A549 (cell line): ENCODE data around the gene IFITM5. TPM values are rescaled to one million over a fixed set of nuclear protein-coding genes. Genes with fewer than 3 reads are reported as not detected.

Experiments
- ATAC-seq, 2 experiments: fragments of 200-7000 bp in 1 of 2; fragments of >200 bp in 1 of 2; cut with Nextera tagmentation in 1 of 2; cut with Tn5 transposase in 1 of 2; 3 replicates each; pipeline versions ENCODE4 v1.8.0 to v1.9.1; 2018 to 2020; ENCODE audit warnings: mild to moderate bottlenecking in 1 of 2, moderate library complexity in 1 of 2
- CTCF ChIA-PET: fragments of 300-600 bp; sonication (Branson Sonifier 250); formaldehyde crosslinking; extraction: SDS; loops from one replicate; lab custom pipeline; 2021; ENCODE audit warnings: antibody characterized with exemption, inconsistent platforms; lab: Yijun Ruan, JAX
- POLR2A ChIA-PET: fragments of 350-600 bp; formaldehyde crosslinking; extraction: SDS; loops from one replicate; lab custom pipeline; 2021; ENCODE audit warnings: antibody characterized with exemption, inconsistent platforms; lab: Yijun Ruan, JAX
- DNase-seq, 2 experiments: peaks; one replicate each; pipeline versions ENCODE4 v3.0.0 to v3.0.0-alpha.2; 2011 to 2016; ENCODE audit warnings: low read depth in 1 of 2, low spot score in 1 of 2
- FAIRE-seq: peaks from 2 replicates; lab custom pipeline; 2011; peaks lifted over from hg19 to GRCh38; lab: Jason Lieb, UNC
- H3K27ac ChIP-seq, 2 experiments: fragments of >200 bp; sonication (Bioruptor Twin); formaldehyde crosslinking; 3 replicates each; pipeline ENCODE4 v1.5.1; 2016 to 2017
- H3K4me1 ChIP-seq: fragments of >200 bp; sonication (Bioruptor Twin); formaldehyde crosslinking; 3 replicates; pipeline ENCODE4 v1.6.1; 2016
- H3K4me2 ChIP-seq: fragments of >200 bp; sonication (Bioruptor Twin); formaldehyde crosslinking; 3 replicates; pipeline ENCODE4 v1.6.1; 2016
- H3K4me3 ChIP-seq: fragments of >200 bp; sonication (Bioruptor Twin); formaldehyde crosslinking; 3 replicates; pipeline ENCODE4 v1.5.1; 2016
- H3K9me3 ChIP-seq: fragments of >200 bp; sonication (Bioruptor Twin); formaldehyde crosslinking; 3 replicates; pipeline ENCODE4 v1.6.1; 2016
- CBX2 ChIP-seq: fragments of 200-600 bp; sonication (generic); IDR thresholded peaks from 2 replicates; pipeline ENCODE4 v1.6.1; 2016; ENCODE audit warnings: low read depth, mild to moderate bottlenecking, borderline replicate concordance
- CBX8 ChIP-seq: fragments of 200-600 bp; sonication (generic); IDR thresholded peaks from 2 replicates; pipeline ENCODE4 v1.6.1; 2016
- CEBPB ChIP-seq, 2 experiments: fragments of >200 bp in 1 of 2; sonication (Bioruptor Twin) in 1 of 2; formaldehyde crosslinking in 1 of 2; IDR thresholded peaks; 2 replicates each; pipeline ENCODE4 v1.6.1; 2012 to 2016
- CHD2 ChIP-seq: fragments of 150-350 bp; IDR thresholded peaks from 2 replicates; pipeline ENCODE4 v1.6.1; 2014; ENCODE audit warnings: low read length; ENCODE audit not compliant: partially characterized antibody
- CTCF ChIP-seq: fragments of >200 bp; sonication (Bioruptor Twin); formaldehyde crosslinking; IDR thresholded peaks from 3 replicates; pipeline ENCODE4 v1.5.1; 2016
- E2F6 ChIP-seq: IDR thresholded peaks from 2 replicates; pipeline ENCODE4 v1.6.1; 2012; ENCODE audit warnings: low read depth, borderline replicate concordance
- EHF ChIP-seq: fragments of 250-450 bp; sonication (Bioruptor Pico); IDR thresholded peaks from 2 replicates; pipeline ENCODE4 v1.5.0; 2020; ENCODE audit warnings: mild to moderate bottlenecking
- EP300 ChIP-seq, 2 experiments: fragments of >200 bp; sonication (Bioruptor Twin); formaldehyde crosslinking; IDR thresholded peaks; 2 replicates in 1 of 2; 3 replicates in 1 of 2; pipeline ENCODE4 v1.6.1; 2016 to 2017
- ESRRA ChIP-seq: fragments of 150-350 bp; IDR thresholded peaks from 2 replicates; pipeline ENCODE4 v1.6.1; 2014; ENCODE audit warnings: mild to moderate bottlenecking, low read length, borderline replicate concordance
- FOSB ChIP-seq: fragments of 250-450 bp; sonication (Bioruptor Pico); IDR thresholded peaks from 2 replicates; pipeline ENCODE4 v1.5.0; 2020; ENCODE audit warnings: mild to moderate bottlenecking, moderate library complexity
- FOXS1 ChIP-seq: fragments of 250-450 bp; sonication (Bioruptor Pico); IDR thresholded peaks from 2 replicates; pipeline ENCODE4 v1.5.0; 2020; ENCODE audit warnings: mild to moderate bottlenecking, moderate library complexity
- GATA3 ChIP-seq: IDR thresholded peaks from 2 replicates; pipeline ENCODE4 v1.6.1; 2012; ENCODE audit warnings: borderline replicate concordance
- HDAC2 ChIP-seq: fragments of 200-600 bp; sonication (generic); IDR thresholded peaks from 2 replicates; pipeline ENCODE4 v1.6.1; 2016
- HEYL ChIP-seq: fragments of 250-450 bp; sonication (Bioruptor Pico); IDR thresholded peaks from 2 replicates; pipeline ENCODE4 v1.8.0; 2021; ENCODE audit warnings: mild to moderate bottlenecking, moderate library complexity
- HMGXB4 ChIP-seq: fragments of 250-450 bp; sonication (Bioruptor Pico); IDR thresholded peaks from 2 replicates; pipeline ENCODE4 v1.5.0; 2021; ENCODE audit warnings: mild to moderate bottlenecking, moderate library complexity, borderline replicate concordance
- HOXB13 ChIP-seq: fragments of 250-450 bp; sonication (Bioruptor Pico); IDR thresholded peaks from 2 replicates; pipeline ENCODE4 v1.5.0; 2020; ENCODE audit warnings: low read depth, mild to moderate bottlenecking, moderate library complexity
- JUNB ChIP-seq: fragments of >200 bp; sonication (Bioruptor Twin); formaldehyde crosslinking; IDR thresholded peaks from 2 replicates; pipeline ENCODE4 v1.6.1; 2016
- KDM1A ChIP-seq: fragments of 200-600 bp; sonication (generic); IDR thresholded peaks from 2 replicates; pipeline ENCODE4 v1.6.1; 2016; ENCODE audit warnings: low read depth, mild to moderate bottlenecking
- MYC ChIP-seq: IDR thresholded peaks from 2 replicates; pipeline ENCODE4 v1.6.1; 2012; ENCODE audit warnings: mild to moderate bottlenecking, inconsistent platforms, low read length, improper control_type of control experiment, borderline replicate concordance
- NPAS2 ChIP-seq: fragments of 250-450 bp; sonication (Bioruptor Pico); IDR thresholded peaks from 2 replicates; pipeline ENCODE4 v1.8.0; 2022; ENCODE audit warnings: mild to moderate bottlenecking, moderate library complexity, borderline replicate concordance
- NR3C1 ChIP-seq: fragments of >200 bp; sonication (Bioruptor Twin); formaldehyde crosslinking; IDR thresholded peaks from 3 replicates; pipeline ENCODE4 v1.6.1; 2017
- PBX3 ChIP-seq: IDR thresholded peaks from 2 replicates; pipeline ENCODE4 v1.6.1; 2012
- PHF8 ChIP-seq: fragments of 200-600 bp; sonication (generic); IDR thresholded peaks from 2 replicates; pipeline ENCODE4 v1.6.1; 2016; ENCODE audit warnings: low read depth, mild to moderate bottlenecking, antibody characterized with exemption, moderate library complexity, borderline replicate concordance
- POLR2AphosphoS2 ChIP-seq: conservative IDR thresholded peaks from 2 replicates; pipeline ENCODE4 v1.6.1; 2012; ENCODE audit warnings: low read length, improper control_type of control experiment, inconsistent platforms
- RNF2 ChIP-seq: fragments of 200-600 bp; sonication (generic); IDR thresholded peaks from 2 replicates; pipeline ENCODE4 v1.6.1; 2016; ENCODE audit warnings: low read depth, mild to moderate bottlenecking, antibody characterized with exemption, moderate library complexity, borderline replicate concordance
- SREBF2 ChIP-seq: fragments of 450-650 bp; IDR thresholded peaks from 2 replicates; pipeline ENCODE4 v1.6.1; 2014; ENCODE audit warnings: mild to moderate bottlenecking, moderate library complexity
- TP53 ChIP-seq: fragments of 250-450 bp; sonication (Bioruptor Pico); IDR thresholded peaks from 2 replicates; pipeline ENCODE4 v1.5.0; 2021; ENCODE audit warnings: mild to moderate bottlenecking, moderate library complexity
- USF2 ChIP-seq: fragments of 450-650 bp; IDR thresholded peaks from 2 replicates; pipeline ENCODE4 v1.6.1; 2014; ENCODE audit warnings: antibody characterized with exemption
- ZC3H11A ChIP-seq: fragments of 450-650 bp; IDR thresholded peaks from 2 replicates; pipeline ENCODE4 v1.6.1; 2014; ENCODE audit warnings: antibody characterized with exemption, mild to moderate bottlenecking
- ZNF302 ChIP-seq: fragments of 250-450 bp; sonication (Bioruptor Pico); IDR thresholded peaks from 2 replicates; pipeline ENCODE4 v1.9.0; 2021; ENCODE audit warnings: inconsistent platforms, mild to moderate bottlenecking, moderate library complexity
- WGBS: methylation state at CpG from one replicate; pipeline ENCODE4 v1.1.6; 2017; ENCODE audit errors: missing lambda C conversion rate; 5-methylcytosine and 5-hydroxymethylcytosine counted together
- polyA plus RNA-seq, 4 experiments: library from polyadenylated mRNA; depleted of rRNA in 3 of 4; stranded (reverse); fragments of >200 nt; fragmentation: RNase III in 1 of 4; extraction: RNeasy Plus Mini Kit Qiagen cat#74134 plus additional on column Dnase treatment in 1 of 4; gene quantifications; 2 replicates in 3 of 4; 3 replicates in 1 of 4; pipeline ENCODE4 v1.2.3, GENCODE V29; 2011 to 2017

IFITM5 gene
- polyA plus RNA-seq, 2 of the 4 experiments (the other 2 are of a cell fraction), result not detected

- no peak for TF ChIP-seq CHD2
- TF ChIP-seq USF2, result no peak
- TF ChIP-seq, all 56 proteins: peak for 0
These were observed 45.4 kb downstream of the IFITM5 start (continued) for GRCh38 chr11:253886-254270.

GRCh38 chr11:253160-253885 lies 46.0 kb downstream of the IFITM5 start:
- no peaks in the 10 kb centered on the region for H3K4me1 ChIP-seq
- CTCF ChIA-PET, result interaction anchor here (0.8 to 5.6 kb wide), 5 partner anchors 8 to 102 kb away, joined by 3 to 40 read pairs (median 5); no protein-coding TSS in a partner anchor
- POLR2A ChIA-PET, result no interaction called here
- H3K4me2 ChIP-seq, result no peak overlapping the region
- no peak for DNase-seq
- H3K9me3 ChIP-seq, result no peaks in the 10 kb centered on the region
- WGBS, result 85% methylated on average over 13 of the region's 13 CpGs
- no peak overlapping the region for H3K27ac ChIP-seq
- FAIRE-seq, result no peak
- no peak overlapping the region for H3K4me3 ChIP-seq
- ATAC-seq, result no peak
- TF ChIP-seq E2F6 (no peak), GATA3 (no peak), JUNB (no peak), PHF8 (no peak), HMGXB4 (CRISPR knock-in tag) (no peak), SREBF2 (no peak), HDAC2 (no peak), CTCF (no peak), ESRRA (no peak), KDM1A (no peak), FOXS1 (no peak), TP53 (CRISPR knock-in tag) (no peak), MYC (no peak), NPAS2 (CRISPR knock-in tag) (no peak), RNF2 (no peak), EHF (no peak)

- no peak overlapping the region for H3K27ac ChIP-seq
- no peak for ATAC-seq
- H3K4me1 ChIP-seq, result no peaks in the 10 kb centered on the region
- POLR2A ChIA-PET, result interaction anchor here (1.1 kb wide), 1 partner anchor 103 kb away, joined by 3 read pairs; no protein-coding TSS in a partner anchor
- DNase-seq, result no peak
- no peaks in the 10 kb centered on the region for H3K9me3 ChIP-seq
- CTCF ChIA-PET, result interaction anchor here (0.6 to 5.6 kb wide), 6 partner anchors 8 to 103 kb away, joined by 3 to 40 read pairs (median 6); no protein-coding TSS in a partner anchor
- FAIRE-seq, result no peak
- WGBS, result 88% methylated on average over 8 of the region's 8 CpGs
- no peak overlapping the region for H3K4me3 ChIP-seq
- no peak overlapping the region for H3K4me2 ChIP-seq
- no peak for TF ChIP-seq USF2
- TF ChIP-seq HEYL, result no peak
- no peak for TF ChIP-seq EP300 (IDR thresholded peaks at IDR 0.05)
- no peak for TF ChIP-seq CEBPB (IDR thresholded peaks at IDR 0.05)
- TF ChIP-seq HOXB13, result no peak
- TF ChIP-seq CBX2, result no peak
- no peak for TF ChIP-seq PBX3
- TF ChIP-seq CBX8, result no peak
- no peak for TF ChIP-seq ZNF302 (CRISPR knock-in tag)
- TF ChIP-seq NR3C1, result no peak
- TF ChIP-seq PHF8, result no peak
- TF ChIP-seq FOSB (CRISPR knock-in tag), result no peak
- no peak for TF ChIP-seq POLR2AphosphoS2
- no peak for TF ChIP-seq ZC3H11A
These were observed 46.7 kb downstream of the IFITM5 start for GRCh38 chr11:252666-253065.
